SIG-M5 (cell line): ENCODE measurements around the gene TCL1B.
"Not testable (repeated sequence)": the region's sequence is repeated elsewhere in the genome, so short reads cannot be mapped to it uniquely, and the experiment has no call there.

Source experiments
- DNase-seq: peaks from one replicate; lab custom pipeline; 2025; lab: John Stamatoyannopoulos, UW

The TCL1B gene, protein sequence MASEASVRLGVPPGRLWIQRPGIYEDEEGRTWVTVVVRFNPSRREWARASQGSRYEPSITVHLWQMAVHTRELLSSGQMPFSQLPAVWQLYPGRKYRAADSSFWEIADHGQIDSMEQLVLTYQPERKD

DNA sequence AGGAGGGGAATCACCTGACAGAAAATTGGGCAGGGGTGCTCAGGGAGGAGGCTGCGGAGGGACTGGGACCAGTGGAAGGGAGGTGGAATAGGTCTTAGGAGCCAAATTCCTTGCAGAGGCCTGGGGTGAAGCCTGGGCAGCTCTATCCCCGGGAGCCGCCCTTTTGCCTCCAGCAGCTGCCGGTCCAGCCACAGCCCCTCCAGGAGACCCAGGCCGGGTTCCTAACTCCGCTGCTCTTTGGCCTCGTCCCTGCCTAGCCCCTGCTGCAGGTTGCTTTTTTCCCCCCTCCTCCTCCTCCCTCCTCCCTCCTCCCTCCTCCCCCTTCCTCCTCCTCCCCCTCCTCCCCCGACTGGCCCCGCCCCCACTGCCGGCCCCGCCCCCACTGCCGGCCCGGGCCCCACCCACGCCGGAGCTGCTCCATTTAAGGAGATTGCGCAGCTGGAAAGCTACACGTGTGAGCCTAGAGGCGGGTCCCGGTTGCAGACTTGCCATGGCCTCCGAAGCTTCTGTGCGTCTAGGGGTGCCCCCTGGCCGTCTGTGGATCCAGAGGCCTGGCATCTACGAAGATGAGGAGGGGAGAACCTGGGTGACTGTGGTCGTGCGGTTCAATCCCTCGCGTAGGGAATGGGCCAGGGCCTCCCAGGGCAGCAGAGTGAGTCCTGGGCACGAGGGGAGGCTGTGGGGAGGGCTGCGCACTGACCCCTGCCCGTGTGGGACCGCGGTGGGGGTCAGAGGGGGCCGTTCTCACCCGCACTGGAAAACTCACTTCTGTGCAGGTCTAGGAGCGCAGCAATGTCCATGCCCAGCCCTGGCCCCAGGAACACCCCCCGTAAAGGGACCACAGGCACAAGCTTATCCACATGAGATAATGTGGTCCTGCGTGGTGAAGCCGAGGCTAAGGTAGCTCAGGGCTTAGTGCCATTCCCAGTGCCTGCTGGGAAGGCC is at the start of gene TCL1B:
TSS of gene TCL1B (plus strand) at position 449 of the 945 bp plus-strand sequence. CDS start at position 491, 42 bp downstream.
- no peak for DNase-seq

DNA sequence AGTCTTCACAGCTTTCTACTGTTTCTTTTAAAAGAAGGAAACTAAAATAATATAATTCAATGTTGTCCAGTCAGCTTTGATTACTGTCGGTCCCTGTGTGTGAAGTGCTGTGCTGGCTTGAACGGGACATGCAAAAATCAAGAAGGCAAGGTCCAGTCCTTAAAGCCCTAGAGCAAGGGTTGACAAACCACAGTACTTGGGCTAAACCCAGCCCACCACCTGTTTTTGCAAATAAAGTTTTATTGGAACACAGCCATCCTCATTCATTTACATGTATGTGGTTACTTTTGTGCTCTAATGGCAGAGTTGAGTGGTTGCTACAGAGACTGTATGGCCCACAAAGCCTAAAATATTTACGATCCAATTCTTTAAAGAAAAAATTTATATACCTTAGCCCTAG is 41.2 kb upstream of the TCL1B start:
- DNase-seq: no peak

GRCh38 chr14:95645389-95645996 is 40.7 kb upstream of the TCL1B start:
- DNase-seq: no peak

DNA sequence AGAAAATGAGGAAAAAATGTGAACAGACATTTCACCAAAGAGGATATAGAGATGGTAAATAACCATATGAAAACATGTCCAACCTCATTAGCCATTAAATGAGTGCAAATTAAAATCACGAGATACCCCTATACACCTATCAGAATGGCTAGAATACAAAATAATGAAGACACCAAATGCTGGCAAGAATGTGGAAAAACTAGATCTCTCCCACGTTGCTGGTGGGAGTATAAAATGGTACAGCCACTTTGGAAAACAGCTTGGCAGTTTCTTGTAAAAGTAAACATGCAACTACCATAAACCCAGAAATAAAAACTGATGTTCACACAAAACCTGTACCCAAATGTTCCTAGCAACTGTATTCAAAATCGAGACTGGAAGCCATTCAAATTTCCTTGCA is 38.3 kb upstream of the TCL1B start:
- DNase-seq: no peak

GRCh38 chr14:95649230-95649629 is 37.0 kb upstream of the TCL1B start:
- DNase-seq: no peak

DNA sequence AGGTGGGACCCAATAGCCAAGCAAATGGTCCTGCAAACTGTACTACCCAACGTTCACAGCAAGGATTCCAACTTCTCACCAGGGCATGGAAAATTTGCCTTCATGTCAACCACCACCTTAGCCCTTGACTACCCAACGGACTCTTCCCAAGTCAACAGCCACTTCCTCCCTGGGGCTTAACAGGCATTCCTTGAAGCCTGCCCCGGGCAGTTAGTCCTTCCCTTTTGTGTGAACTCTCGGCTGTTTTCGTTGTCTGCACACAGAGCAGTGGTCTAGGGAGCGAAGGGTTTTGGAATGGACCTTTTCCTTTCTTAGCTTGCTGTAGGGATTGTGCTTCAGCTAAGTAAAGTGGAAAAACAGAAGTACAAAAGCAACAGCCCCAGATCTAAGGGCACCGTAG is 35.2 kb upstream of the TCL1B start:
- no peak for DNase-seq

DNA sequence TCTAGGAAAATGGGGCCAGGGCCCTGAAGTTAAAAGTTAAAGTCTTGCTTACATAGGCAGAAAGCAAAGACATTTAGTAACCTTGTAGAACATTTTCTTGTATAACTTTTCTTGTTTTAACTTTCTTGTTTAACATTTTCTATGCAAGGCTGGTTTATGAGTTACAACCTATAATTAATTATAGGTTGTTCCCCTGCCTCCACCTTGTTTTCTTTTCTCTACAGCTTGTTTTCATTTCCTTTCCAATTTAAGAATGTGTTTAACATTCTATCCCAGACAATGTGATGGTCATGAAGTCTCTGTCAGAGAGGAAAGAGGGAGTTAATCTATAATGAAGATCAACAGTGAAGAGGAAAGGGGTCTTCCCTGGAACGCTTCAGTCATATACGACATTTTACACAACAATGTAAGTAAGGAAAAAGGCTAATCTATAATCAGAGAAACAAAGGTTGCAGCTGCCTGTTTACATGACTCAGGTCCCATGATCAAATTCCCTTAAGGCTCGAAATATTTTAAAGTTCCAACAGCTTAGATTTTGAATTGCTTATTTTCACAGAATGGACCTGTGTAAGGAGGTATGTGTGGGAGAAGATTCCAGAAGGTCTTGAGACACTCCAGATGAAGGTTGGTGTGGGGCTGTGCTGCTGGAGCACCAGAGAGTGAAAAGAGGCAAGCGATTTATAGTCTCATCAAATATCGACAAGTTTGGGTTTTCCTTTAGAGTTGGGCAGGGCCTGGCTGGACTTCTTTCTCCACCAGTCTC is 34.2 kb upstream of the TCL1B start:
- DNase-seq: no peak

DNA sequence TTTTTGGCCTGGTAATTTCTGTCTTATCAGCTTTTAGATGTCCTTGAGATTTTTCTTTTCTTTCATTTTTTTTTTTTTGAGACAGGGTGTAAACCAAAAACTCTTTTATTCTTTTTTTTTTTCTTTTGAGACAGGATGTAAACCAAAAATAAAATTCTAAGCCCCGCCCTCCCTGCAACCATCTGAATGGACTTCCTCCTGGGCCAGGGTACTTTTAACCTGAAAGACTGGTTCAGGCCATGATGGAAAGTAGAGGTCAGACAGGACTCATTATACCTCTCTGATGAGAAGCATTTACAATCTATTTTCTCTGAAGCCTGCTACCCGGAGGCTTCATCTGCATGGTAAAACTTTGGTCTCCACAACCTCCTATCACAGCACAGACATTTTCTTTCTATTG is 33.5 kb upstream of the TCL1B start:
- DNase-seq: no peak

DNA sequence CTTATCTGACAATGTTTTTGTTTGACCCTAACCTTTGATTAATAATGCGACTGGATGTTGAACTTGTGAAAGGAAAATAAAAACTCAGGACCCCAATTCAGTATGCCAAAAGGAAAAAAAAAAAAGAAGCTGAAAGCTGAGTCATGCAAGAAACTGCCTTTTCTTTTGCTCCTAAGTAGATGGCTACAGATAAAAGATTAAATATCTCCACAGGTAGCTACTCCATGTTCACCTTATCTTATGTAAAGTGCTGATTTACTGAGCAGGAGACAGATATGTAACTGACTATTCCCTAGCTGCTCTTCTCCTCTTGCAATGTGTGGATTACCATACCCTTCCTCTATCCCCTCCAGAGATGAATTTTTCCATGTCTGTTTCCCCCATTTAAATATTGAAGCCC is 30.8 kb upstream of the TCL1B start:
- no peak for DNase-seq

DNA sequence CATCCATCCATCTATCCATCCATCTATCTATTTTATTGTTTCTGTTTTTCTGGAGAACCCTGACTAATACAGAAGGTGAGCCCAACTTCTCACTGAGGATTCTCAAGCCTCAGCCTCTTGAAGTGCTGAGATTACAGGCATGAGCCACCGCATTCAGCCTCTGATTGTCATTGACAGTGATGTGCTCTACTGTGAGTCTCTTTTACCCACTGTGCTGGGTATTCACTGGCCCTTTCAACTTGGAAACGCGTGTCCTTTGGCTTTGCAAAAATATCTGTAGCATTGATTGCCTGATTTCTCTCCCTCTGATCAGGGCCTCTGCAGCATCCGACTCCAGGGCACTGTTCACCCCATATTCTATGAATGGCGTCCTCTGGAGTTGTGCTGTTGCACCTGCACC is 29.6 kb upstream of the TCL1B start:
- no peak for DNase-seq

- DNase-seq: no peak
Observed at GRCh38 chr14:95657454-95657853, 28.8 kb upstream of the TCL1B start.

- no peak for DNase-seq
Observed at GRCh38 chr14:95659293-95659989, 26.8 kb upstream of the TCL1B start.

DNA sequence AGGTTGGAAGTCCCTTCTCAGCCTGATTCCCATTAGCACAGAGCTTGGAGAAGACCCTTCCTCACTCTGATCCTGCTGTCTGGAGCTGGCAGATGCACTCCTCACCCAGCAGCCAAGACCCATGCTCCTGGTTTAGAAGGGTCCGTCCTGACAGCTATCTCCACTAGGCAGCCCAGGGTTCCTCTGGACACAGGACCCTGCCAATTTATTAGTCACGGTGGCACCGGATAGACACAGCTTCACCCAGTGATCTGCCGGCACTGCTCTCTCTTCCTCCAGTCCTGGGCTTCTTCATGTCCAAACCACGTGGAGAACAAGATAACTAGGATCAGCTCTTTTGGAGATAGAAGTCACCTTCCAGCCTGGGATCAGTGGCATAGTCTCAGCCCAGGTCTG is 26.2 kb upstream of the TCL1B start:
- DNase-seq: no peak

DNA sequence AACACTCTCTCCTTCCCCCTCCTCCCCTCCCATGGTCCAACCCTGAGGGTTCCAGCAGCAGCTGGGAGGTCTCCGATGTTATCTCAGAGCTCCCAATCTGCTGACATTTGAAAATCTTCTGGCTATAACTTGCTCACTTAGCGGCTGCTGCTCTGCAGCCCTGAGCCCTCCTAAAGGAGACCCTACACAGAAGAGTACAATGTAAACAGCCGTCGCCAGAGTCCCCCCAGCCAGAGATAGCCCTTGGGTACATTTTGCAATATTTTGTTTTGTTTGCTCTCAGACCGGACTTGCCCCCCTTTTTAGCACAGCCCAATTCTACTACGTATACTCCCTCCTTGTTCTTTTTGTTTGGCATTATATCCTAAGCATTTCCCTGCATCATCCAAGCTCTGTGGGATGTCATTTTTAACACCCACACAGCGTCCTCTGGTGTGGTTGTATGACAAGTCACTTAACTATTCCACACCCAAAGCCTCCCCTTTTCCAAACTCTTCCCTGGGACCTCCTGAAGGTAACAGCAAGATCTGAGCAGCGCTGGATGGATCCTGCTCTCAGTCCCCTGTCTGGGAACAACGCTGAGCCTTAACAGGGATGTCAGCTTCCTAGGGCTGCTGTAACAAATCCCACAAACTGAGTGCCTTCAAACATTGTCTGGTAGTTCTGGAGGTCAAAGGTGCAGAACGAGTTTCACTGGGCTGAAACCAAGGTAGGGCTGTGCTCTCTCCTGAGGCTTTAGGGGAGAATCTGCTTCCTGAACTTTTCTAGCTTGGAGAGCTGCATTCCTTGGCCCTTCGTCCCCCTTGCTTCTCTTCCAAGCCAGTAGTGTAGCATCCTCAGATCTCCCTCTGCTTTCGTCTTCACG is 25.3 kb upstream of the TCL1B start:
- no peak for DNase-seq

DNA sequence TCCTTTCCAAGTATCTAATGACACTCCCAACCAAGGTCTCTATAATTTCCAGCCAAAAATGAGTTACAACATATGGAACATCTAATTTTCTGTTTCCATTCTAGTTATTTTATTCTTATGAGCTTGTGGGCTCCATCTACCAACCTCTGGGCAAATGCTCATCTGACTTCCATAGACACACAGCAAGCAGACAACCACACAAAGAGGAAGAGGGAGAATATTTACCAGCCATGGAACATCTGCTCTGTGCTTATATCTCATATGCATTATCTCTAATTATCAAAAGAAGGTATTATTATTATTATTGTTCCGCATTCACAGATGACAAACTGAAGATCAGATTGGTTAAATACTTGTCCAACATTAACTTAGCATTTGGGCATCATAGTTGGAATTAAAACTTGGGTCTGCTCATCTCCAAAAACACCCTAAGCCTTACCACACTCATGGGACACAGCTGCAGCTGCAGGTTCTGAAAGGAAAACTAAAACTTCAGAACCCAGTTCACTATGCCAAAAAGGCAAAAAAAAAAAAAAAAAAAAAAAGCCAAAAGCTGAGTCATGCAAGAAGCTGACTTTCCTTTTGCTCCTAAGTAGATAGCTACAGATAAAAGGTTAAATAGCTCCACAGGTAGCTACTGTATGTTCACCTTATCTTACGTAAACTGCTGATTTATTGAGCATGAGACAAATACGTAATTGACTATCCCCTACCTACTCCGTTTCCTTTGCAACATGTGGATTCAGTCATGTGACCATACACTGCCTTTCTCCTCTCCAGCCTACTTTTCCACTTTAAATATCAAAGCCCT is 23.6 kb upstream of the TCL1B start:
- DNase-seq: no peak

DNA sequence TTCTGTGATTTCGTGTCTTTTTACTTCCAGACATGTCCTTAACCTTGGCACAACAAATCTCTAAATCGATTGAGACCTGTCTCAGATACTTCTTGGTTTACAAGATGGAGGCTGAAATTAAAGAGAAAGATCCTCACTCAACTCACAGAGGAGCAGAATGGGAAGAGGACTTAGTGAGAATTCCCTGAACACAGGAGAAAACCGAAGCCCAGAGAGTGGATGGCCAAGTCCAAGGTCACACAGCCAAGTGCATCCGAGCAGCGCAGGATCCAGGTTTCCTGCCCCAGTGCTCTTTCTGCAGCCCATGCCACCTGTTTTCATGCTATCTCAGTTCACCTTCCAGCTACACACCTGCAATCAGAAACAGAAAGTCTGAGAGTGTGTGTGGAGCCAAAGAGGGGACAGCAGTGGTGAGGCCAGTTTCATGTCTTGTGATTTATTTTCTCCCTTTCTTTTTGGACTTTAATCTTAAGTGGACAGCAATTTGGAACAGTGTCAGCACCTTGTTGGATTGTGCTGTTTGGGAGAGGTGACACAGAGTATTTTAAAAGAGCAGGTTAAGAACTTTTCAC is 22.9 kb upstream of the TCL1B start:
- DNase-seq: no peak

GRCh38 chr14:95664066-95664465 is 22.2 kb upstream of the TCL1B start:
- no peak for DNase-seq

- no peak for DNase-seq
Observed at GRCh38 chr14:95664546-95664945, 21.7 kb upstream of the TCL1B start.

GRCh38 chr14:95665530-95665929 is 20.7 kb upstream of the TCL1B start:
- not testable (repeated sequence) for DNase-seq

DNA sequence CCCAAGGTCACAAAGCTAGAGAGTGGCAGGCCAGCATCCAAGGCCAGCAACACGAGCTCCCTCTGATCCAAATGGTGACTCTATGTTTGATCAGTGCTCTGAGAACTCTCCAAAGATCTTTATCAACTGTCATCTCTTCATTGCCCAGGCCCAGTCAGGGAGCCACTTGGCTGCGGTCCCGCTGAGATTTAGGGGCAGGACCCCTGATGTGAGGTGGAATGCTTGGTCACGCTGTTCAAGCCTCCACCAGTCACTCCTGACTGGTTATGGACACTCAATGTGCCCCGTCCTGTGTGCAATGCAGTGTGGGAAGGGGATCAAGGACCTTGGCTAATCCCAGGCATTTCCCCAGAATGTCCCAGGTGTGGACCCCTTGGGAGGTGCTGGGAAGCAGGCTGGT is 19.8 kb upstream of the TCL1B start:
- DNase-seq: no peak
